CD4-positive, CD25-positive, alpha-beta regulatory T cell (primary cell): ENCODE results near the gene FOXN3. TPM values are rescaled to one million over a fixed set of nuclear protein-coding genes. Genes with fewer than 3 reads are reported as not detected.

ENCODE experiments used
- ATAC-seq, 2 donors: fragments of 150-1000 bp; cut with Tn5 transposase; one replicate each; pipeline ENCODE4 v1.10.0; 2021; ENCODE audit warnings: low read depth in 2 of 2, moderate number of reproducible peaks in 2 of 2, moderate library complexity in 1 of 2
- DNase-seq, 3 donors: peaks; one replicate each; pipeline versions ENCODE4 v3.0.0 to v3.0.0-alpha.2; 2012 to 2022; ENCODE audit warnings: mixed read lengths in 1 of 3
- H3K27ac ChIP-seq: one replicate; pipeline ENCODE4 v1.7.0; 2013; ENCODE audit warnings: mild to moderate bottlenecking, low read length; ENCODE audit not compliant: insufficient read depth, poor library complexity, severe bottlenecking
- H3K27me3 ChIP-seq: one replicate; pipeline ENCODE4 v1.7.0; 2013; ENCODE audit warnings: low read length; ENCODE audit not compliant: control insufficient read depth, insufficient read depth
- H3K36me3 ChIP-seq: one replicate; pipeline ENCODE4 v1.7.0; 2013; ENCODE audit warnings: mild to moderate bottlenecking, low read length, moderate library complexity; ENCODE audit not compliant: control insufficient read depth, insufficient read depth
- H3K4me1 ChIP-seq: 2 replicates; pipeline ENCODE4 v1.7.0; 2013; ENCODE audit warnings: mild to moderate bottlenecking, low read length; ENCODE audit not compliant: insufficient read depth, control insufficient read depth, poor library complexity, severe bottlenecking
- H3K4me3 ChIP-seq: one replicate; pipeline ENCODE4 v1.7.0; 2013; ENCODE audit warnings: low read depth, mild to moderate bottlenecking, low read length, moderate library complexity
- H3K9me3 ChIP-seq, 2 experiments: 1 replicate in 1 of 2; 2 replicates in 1 of 2; pipeline ENCODE4 v1.7.0; 2013; ENCODE audit warnings: low read length in 2 of 2, mild to moderate bottlenecking in 1 of 2, moderate library complexity in 1 of 2; ENCODE audit not compliant: control insufficient read depth in 2 of 2
- H3K27ac Mint-ChIP-seq, 3 donors: one replicate each; pipeline ENCODE4 v1.8.0; 2020 to 2022; ENCODE audit warnings: mild to moderate bottlenecking in 3 of 3, mixed read lengths in 3 of 3, moderate library complexity in 2 of 3
- H3K27me3 Mint-ChIP-seq: one replicate; pipeline ENCODE4 v1.8.0; 2022; ENCODE audit warnings: mild to moderate bottlenecking, mixed read lengths
- H3K36me3 Mint-ChIP-seq: one replicate; pipeline ENCODE4 v1.8.0; 2020; ENCODE audit warnings: mixed read lengths
- H3K4me1 Mint-ChIP-seq, 4 donors: one replicate each; pipeline ENCODE4 v1.8.0; 2020 to 2022; ENCODE audit warnings: mixed read lengths in 4 of 4, mild to moderate bottlenecking in 1 of 4
- H3K4me3 Mint-ChIP-seq, 4 donors: one replicate each; pipeline ENCODE4 v1.8.0; 2020 to 2022; ENCODE audit warnings: mild to moderate bottlenecking in 4 of 4, mixed read lengths in 4 of 4, moderate library complexity in 3 of 4
- H3K9me3 Mint-ChIP-seq, 7 donors: one replicate each; pipeline ENCODE4 v1.8.0; 2020 to 2022; ENCODE audit warnings: mixed read lengths in 7 of 7, mild to moderate bottlenecking in 3 of 7, moderate library complexity in 2 of 7
- polyA plus RNA-seq, 4 donors: library from polyadenylated mRNA; unstranded; fragments of 300-500 nt; fragmentation: Illumina TruSeq; gene quantifications; one replicate each; pipeline ENCODE4 v1.2.3, GENCODE V29; 2021
- total RNA-seq: library from RNA; stranded (reverse); gene quantifications from one replicate; pipeline ENCODE4 v1.2.3, GENCODE V29; 2022

FOXN3 gene
- total and polyA plus RNA-seq, 5 donors from 2014 or later, result 108 to 203 (median 111) TPM

- H3K4me3 ChIP-seq, result no peak overlapping the region
- no peaks in the 10 kb centered on the region for H3K9me3 Mint-ChIP-seq
- no peaks in the 10 kb centered on the region for H3K9me3 ChIP-seq
- no peaks in the 10 kb centered on the region for H3K4me1 ChIP-seq
- peaks cover 30% of the 10 kb centered on the region for H3K36me3 Mint-ChIP-seq
- no peak overlapping the region for H3K4me3 Mint-ChIP-seq
- H3K36me3 ChIP-seq, result peaks cover 21% of the 10 kb centered on the region
- DNase-seq, result no peak
- no peaks in the 10 kb centered on the region for H3K27me3 Mint-ChIP-seq
- no peak overlapping the region for H3K27ac Mint-ChIP-seq
- H3K27me3 ChIP-seq, result no peaks in the 10 kb centered on the region
- H3K4me1 Mint-ChIP-seq, result peaks cover 12 to 43% (median 20%) of the 10 kb centered on the region in 4 donors
- no peak overlapping the region for H3K27ac ChIP-seq
- no peak for ATAC-seq
Observed at GRCh38 chr14:89454996-89455395, 38.0 kb upstream of the FOXN3 start.

GRCh38 chr14:89452281-89452680 is 35.2 kb upstream of the FOXN3 start:
- no peak overlapping the region for H3K4me3 Mint-ChIP-seq
- Histone ChIP-seq H3K27ac (no peak overlapping the region), H3K4me1 (peaks cover 5% of the 10 kb centered on the region), H3K27me3 (no peaks in the 10 kb centered on the region), H3K9me3 (no peaks in the 10 kb centered on the region), H3K4me3 (no peak overlapping the region), H3K36me3 (peaks cover 14% of the 10 kb centered on the region)
- H3K4me1 Mint-ChIP-seq, result peaks cover 20 to 49% (median 23%) of the 10 kb centered on the region in 4 donors
- H3K27ac Mint-ChIP-seq, result peak overlapping the region in 1 of 3 donors; percentile 25
- H3K9me3 Mint-ChIP-seq, result no peaks in the 10 kb centered on the region
- no peaks in the 10 kb centered on the region for H3K27me3 Mint-ChIP-seq
- no peak for DNase-seq
- no peak for ATAC-seq
- H3K36me3 Mint-ChIP-seq, result peaks cover 20% of the 10 kb centered on the region

GRCh38 chr14:89451229-89451628 is 34.2 kb upstream of the FOXN3 start:
- no peak overlapping the region for H3K27ac ChIP-seq
- Mint-ChIP-seq H3K4me3 (no peak overlapping the region), H3K9me3 (no peaks in the 10 kb centered on the region), H3K27ac (no peak overlapping the region), H3K36me3 (peaks cover 20% of the 10 kb centered on the region), H3K27me3 (no peaks in the 10 kb centered on the region), H3K4me1 (peaks cover 20 to 52% (median 24%) of the 10 kb centered on the region in 4 donors)
- no peaks in the 10 kb centered on the region for H3K9me3 ChIP-seq
- H3K27me3 ChIP-seq, result no peaks in the 10 kb centered on the region
- peaks cover 14% of the 10 kb centered on the region for H3K36me3 ChIP-seq
- H3K4me3 ChIP-seq, result no peak overlapping the region
- ATAC-seq (no peak), DNase-seq (no peak)
- peaks cover 8% of the 10 kb centered on the region for H3K4me1 ChIP-seq

DNA sequence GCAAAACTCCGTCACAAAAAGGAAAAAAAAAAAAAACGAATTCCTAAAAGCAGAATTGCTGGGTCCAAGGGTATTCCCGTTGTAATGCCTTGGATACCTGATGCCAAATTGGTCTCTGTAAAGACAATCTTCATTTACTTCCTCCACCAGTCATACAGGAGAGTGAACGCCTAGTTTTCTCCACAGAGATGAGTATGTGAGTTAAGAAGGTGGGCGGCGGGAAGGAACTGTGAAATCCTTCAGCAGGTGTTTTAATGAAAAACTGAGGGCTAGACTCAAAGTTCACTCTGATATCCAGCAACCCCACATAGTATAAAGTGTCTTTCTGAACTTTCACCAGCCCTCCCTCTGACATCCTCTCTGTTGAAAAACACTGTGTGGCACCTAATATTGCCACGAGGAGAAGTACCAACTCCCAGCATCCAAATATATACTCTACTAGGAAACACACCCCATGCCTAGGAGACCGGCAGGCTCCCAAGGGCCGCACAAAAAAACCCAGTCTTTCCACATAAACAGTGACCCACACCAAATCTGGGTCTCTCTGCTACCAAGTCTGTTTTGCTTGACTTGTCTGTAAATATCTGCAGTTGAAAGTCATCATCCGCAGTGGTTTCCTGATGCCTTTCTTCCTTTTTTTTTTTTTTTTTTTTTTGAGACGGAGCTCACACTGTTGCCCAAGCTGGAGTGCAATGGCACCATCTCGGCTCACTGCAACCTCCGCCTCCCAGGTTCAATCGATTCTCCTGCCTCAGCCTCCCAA is 30.3 kb upstream of the FOXN3 start:
- peaks cover 9% of the 10 kb centered on the region for H3K36me3 ChIP-seq
- H3K27me3 ChIP-seq, result no peaks in the 10 kb centered on the region
- no peak overlapping the region for H3K27ac ChIP-seq
- Mint-ChIP-seq H3K27me3 (no peaks in the 10 kb centered on the region), H3K27ac (peak overlapping the region; percentile 26 to 91 (median 38)), H3K4me3 (peak overlapping the region in 3 of 4 donors; percentile 31 to 62 (median 55)), H3K36me3 (peaks cover 24% of the 10 kb centered on the region), H3K4me1 (peaks cover 30 to 82% (median 54%) of the 10 kb centered on the region in 4 donors), H3K9me3 (peaks cover 0 to 2% (median 0%) of the 10 kb centered on the region in 7 donors)
- DNase-seq (peak in 1 of 3 donors; percentile 49), ATAC-seq (peak in 1 of 2 donors; percentile 29)
- peaks cover 39% of the 10 kb centered on the region for H3K4me1 ChIP-seq
- H3K4me3 ChIP-seq, result no peak overlapping the region
- H3K9me3 ChIP-seq, result no peaks in the 10 kb centered on the region

DNA sequence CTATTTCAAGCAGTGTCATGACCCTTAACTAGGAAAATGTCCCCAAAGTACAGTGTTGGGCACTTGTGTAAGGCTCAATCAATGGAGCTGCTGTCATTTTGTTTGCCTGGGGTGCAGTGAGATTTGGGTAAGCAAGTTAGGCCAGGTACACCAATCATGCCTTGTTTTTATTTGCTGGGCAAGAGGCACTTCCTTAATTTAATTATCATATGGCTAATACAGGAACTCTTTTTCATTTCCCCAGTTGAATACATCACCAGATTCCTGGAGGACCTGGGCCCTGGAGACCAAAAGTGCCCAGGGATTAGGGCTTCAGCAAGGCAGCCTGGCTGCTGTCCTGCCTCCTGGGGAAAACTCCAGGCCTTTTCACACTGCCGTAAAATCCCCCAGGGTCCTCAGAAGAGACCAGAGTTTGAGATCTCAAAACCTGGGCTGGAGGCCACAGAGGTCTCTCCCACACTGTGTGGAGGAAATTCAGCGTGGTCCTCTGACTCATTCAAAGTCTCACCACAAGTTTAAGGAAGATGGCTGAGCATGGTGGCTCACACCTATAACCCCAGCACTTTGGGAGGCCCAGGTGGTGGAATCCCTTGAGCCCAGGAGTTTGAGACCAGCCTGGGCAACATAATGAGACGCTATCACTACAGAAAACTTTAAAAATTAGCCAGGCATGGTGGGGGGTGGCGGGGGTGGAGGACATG is 28.4 kb upstream of the FOXN3 start:
- H3K4me3 Mint-ChIP-seq, result peak overlapping the region in 3 of 4 donors; percentile 24 to 29 (median 27)
- H3K9me3 ChIP-seq, result no peaks in the 10 kb centered on the region
- H3K4me3 ChIP-seq, result peak overlapping the region; percentile 4
- H3K36me3 ChIP-seq, result no peaks in the 10 kb centered on the region
- peaks cover 0 to 2% (median 0%) of the 10 kb centered on the region in 7 donors for H3K9me3 Mint-ChIP-seq
- H3K27ac ChIP-seq, result peak overlapping the region; percentile 9
- DNase-seq (no peak), ATAC-seq (peak; percentile 22 to 55)
- peaks cover 30 to 88% (median 54%) of the 10 kb centered on the region in 4 donors for H3K4me1 Mint-ChIP-seq
- H3K4me1 ChIP-seq, result peaks cover 39% of the 10 kb centered on the region
- H3K27me3 ChIP-seq, result no peaks in the 10 kb centered on the region
- peaks cover 20% of the 10 kb centered on the region for H3K36me3 Mint-ChIP-seq
- H3K27me3 Mint-ChIP-seq, result no peaks in the 10 kb centered on the region
- peak overlapping the region; percentile 60 to 85 (median 84) for H3K27ac Mint-ChIP-seq

- peak overlapping the region in 3 of 4 donors; percentile 40 to 89 (median 74) for H3K4me3 Mint-ChIP-seq
- no peak for DNase-seq
- H3K36me3 Mint-ChIP-seq, result peaks cover 19% of the 10 kb centered on the region
- H3K27ac ChIP-seq, result peak overlapping the region; percentile 42
- H3K4me1 Mint-ChIP-seq, result peaks cover 30 to 86% (median 51%) of the 10 kb centered on the region in 4 donors
- no peaks in the 10 kb centered on the region for H3K36me3 ChIP-seq
- no peaks in the 10 kb centered on the region for H3K9me3 ChIP-seq
- peak overlapping the region; percentile 38 to 86 (median 60) for H3K27ac Mint-ChIP-seq
- ATAC-seq, result no peak
- H3K27me3 Mint-ChIP-seq, result no peaks in the 10 kb centered on the region
- H3K4me1 ChIP-seq, result peaks cover 39% of the 10 kb centered on the region
- peaks cover 0 to 2% (median 0%) of the 10 kb centered on the region in 7 donors for H3K9me3 Mint-ChIP-seq
- no peaks in the 10 kb centered on the region for H3K27me3 ChIP-seq
- peak overlapping the region; percentile 33 for H3K4me3 ChIP-seq
Observed at GRCh38 chr14:89444516-89445125, 27.6 kb upstream of the FOXN3 start.

DNA sequence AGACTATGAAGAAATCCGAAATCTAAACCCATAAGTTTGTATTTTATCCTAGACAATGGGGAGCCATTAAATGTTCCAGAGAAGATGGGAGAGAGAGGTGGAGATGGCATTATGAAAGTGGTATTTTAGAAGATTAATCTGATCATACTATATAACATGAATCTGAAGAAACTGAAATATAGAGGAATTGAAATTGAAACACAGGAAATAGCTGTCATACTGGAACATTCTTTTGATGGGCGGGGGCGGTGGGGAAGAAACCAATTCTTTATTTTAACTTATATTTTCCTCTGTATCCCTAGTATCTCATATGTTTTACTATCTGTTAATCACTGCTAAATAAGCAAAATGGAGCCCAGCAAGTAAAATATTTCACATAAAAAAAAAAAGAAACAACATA is 27.0 kb upstream of the FOXN3 start:
- ATAC-seq (peak in 1 of 2 donors; percentile 46), DNase-seq (peak in 1 of 3 donors; percentile 52)
- Histone ChIP-seq H3K4me3 (peak overlapping the region; percentile 33), H3K27ac (peak overlapping the region; percentile 42), H3K27me3 (no peaks in the 10 kb centered on the region), H3K4me1 (peaks cover 39% of the 10 kb centered on the region), H3K36me3 (no peaks in the 10 kb centered on the region), H3K9me3 (no peaks in the 10 kb centered on the region)
- Mint-ChIP-seq H3K4me3 (peak overlapping the region; percentile 23 to 89 (median 57)), H3K27me3 (no peaks in the 10 kb centered on the region), H3K9me3 (peaks cover 0 to 2% (median 0%) of the 10 kb centered on the region in 7 donors), H3K27ac (peak overlapping the region; percentile 38 to 97 (median 86)), H3K36me3 (peaks cover 19% of the 10 kb centered on the region), H3K4me1 (peaks cover 26 to 83% (median 49%) of the 10 kb centered on the region in 4 donors)
